Fibroblast of skin of scalp (primary cell): ENCODE results near the gene SOX8.
"Not testable (repeated sequence)": the region's sequence is repeated elsewhere in the genome, so short reads cannot be mapped to it uniquely, and the experiment has no call there.

Source experiments
- DNase-seq: peaks from one replicate; pipeline ENCODE4 v3.0.0-alpha.2; 2013

Gene SOX8

GRCh38 chr16:1009358-1010150 is 28.0 kb downstream of the SOX8 start:
- DNase-seq, result no peak

- DNase-seq, result no peak
These were observed 28.7 kb downstream of the SOX8 start for GRCh38 chr16:1010251-1010650.

- DNase-seq, result no peak
These were observed 29.2 kb downstream of the SOX8 start for GRCh38 chr16:1010815-1011214.

DNA sequence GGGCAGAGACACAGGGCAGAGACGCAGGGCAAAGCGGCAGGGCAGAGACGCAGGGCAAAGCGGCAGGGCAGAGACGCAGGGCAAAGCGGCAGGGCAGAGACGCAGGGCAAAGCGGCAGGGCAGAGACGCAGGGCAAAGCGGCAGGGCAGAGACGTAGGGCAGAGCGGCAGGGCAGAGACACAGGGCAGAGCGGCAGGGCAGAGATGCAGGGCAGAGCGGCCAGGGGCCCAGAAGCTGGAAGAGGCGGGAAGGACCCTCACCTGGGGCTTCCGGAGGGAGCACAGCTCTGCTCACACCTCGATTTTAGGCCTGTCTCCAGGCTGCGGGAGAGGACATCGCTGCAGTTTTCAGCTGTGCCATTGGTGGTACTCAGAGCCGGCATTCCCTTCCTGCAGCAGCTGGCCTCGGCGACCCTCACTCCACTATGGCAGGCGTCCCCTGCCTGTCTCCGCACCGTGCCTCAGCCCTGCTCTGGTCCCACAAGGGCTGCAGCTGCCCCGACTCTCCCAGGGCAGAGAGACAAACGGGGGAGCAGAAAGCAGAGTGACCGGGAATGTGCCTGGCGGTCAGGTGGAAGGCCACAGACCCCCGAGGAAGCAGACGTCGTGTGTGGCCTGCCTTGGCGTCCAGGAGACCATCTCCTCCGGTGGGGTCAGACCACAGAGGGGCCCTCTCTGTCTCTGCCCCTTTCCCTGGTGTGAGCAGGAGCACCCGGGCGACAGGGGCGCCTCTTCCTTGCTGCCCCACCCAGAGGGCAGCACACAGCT is 29.9 kb downstream of the SOX8 start:
- no peak for DNase-seq

- no peak for DNase-seq
These were observed 30.6 kb downstream of the SOX8 start for GRCh38 chr16:1012135-1012534.

DNA sequence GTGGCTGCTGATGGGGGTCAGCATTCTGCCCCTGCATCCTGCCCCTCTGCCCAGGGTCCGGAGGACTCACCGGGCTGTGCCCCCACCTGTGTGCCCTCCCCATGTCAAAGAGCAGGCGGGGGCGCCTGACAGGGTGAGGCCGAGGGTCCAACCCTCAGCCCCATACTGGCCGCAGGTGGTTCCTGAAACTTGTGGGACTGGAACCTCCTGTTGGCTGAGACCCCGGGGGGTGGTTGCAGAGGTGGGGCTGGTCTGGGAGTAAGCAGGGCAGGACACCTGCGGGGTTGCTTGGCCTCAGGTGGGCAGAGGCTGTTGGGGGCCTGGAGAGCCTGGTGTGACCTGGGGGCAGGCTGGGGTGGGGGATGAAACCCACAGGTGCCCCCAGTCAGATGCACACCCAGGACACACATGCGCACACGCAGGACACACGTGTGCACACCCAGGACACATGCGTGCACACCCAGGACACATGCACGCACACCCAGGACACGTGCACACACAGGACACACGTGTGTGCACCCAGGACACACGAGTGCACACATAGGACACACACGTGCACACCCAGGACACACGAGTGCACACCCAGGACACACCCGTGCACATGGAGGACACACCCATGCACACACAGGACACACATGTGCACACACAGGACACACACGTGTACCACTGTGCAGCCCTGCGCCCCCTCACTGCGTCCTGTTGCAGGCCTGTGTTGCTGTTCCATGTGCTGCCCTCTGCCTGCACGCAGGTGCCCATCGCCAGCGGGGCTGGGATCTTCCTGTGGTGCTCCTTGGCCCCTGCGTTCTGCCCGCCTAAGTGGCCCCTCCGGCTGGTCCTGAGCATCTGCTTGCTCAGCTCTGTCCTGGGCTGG is 31.4 kb downstream of the SOX8 start:
- DNase-seq, result no peak

DNA sequence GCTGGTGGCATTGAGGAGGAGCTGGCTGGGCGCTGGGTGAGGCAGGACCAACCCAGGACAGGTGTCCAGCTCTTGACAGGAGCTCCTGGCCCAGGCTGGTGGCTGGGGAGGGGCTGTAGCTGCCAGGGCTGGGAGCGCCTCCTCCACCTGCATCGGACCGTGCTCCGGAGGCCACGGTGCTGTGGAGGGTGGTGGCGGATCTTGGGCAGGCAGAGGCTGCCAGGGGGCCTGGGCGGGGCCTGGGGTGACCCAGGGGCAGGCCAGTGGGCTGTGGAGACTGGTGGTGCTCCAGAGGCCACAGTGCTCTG is 32.0 kb downstream of the SOX8 start:
- DNase-seq, result no peak

- DNase-seq, result no peak
These were observed 32.7 kb downstream of the SOX8 start for GRCh38 chr16:1014221-1014620.

GRCh38 chr16:1014771-1015495 is 33.4 kb downstream of the SOX8 start:
- DNase-seq, result peak; percentile 42

DNA sequence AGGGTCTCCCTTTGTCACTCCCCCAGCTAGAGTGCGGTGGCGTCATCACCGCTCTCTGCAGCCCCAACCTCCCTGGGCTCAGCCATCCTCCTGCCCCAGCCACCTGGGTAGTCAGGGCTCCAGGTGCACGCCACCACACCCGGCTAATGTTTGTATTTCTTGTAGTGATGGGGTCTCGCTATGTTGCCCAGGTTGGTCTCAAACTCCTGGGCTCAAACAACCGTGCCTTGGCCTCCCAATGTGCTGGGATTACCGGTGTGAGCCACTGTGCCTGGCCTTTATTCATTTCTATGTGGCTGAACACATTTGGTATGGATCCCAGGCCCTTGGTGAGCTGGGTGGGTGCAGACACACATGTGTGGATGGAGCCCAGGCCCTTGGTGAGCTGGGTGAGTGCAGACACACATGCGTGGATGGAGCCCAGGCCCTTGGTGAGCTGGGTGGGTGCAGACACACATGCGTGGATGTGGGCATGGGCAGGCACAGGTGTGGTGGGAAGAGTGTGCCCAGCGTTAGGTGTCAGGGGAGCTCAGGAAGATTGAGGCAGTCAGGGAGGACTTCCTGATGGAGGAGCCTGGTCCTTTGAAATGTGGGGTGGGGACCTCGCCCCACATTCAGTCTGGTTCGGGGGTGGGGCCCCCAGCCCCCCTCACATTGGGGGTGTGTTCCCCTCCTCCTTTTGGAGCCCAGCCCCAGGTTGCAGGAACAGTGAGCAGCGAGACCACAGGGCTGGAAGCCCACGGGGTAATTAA is 37.1 kb downstream of the SOX8 start:
- DNase-seq, result no peak

DNA sequence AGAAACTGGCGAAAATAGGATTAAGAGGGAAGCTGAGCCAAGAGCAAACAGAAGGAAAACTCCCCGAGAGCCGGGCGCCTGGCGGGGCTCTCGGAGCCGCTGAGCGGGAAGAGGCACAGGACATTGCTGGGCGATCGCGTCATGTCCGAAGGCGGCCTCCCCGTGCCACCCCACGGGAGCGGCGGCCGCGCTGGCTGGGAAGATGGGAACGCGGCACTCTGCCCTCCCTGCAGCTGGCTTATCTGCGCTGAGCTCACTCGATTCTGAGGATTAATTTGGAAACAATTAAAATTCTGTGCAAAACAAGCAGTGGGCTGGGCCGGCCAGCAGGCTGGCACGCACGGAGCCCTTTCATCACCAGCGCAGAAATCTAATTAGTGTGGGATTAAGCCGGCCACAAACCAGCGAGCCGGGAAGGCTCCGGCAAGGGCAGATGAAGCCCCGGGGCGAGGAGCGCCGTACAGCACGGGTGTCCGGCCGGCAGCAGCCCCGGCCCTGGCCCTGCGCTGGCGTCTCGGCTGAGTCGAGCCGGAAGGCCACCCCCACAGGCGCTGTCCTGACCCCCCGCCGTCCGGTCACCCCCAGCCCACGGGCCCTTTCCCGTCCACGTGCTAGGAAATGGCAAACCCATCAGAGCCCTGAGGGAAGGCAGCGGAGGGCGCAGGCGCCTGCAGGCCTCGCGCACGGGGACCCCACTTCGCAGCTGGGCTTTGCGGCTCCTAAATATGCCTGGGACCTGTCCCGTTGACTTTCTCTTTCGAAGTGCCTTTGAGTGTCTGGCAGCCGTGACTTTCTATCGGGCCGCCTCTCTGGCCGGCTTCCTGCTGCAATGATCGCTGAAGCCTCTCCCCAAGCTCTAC is 37.9 kb downstream of the SOX8 start:
- peak; percentile 70 for DNase-seq

DNA sequence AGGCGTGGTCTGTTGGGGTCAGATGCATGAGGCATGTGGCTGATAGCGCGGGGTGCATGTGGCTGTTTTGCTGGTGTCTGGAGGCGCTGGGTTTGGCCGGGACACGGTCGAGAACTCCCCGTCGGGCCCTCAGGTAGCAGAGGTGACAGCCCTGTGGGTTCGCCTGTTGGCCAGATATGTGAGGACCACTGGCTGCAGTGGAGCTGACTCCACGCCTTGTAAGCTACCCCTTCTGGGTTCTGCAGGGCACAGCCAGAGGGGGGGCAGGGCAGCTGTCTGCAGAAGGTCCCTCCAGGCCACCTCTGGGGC is 38.5 kb downstream of the SOX8 start:
- no peak for DNase-seq

DNA sequence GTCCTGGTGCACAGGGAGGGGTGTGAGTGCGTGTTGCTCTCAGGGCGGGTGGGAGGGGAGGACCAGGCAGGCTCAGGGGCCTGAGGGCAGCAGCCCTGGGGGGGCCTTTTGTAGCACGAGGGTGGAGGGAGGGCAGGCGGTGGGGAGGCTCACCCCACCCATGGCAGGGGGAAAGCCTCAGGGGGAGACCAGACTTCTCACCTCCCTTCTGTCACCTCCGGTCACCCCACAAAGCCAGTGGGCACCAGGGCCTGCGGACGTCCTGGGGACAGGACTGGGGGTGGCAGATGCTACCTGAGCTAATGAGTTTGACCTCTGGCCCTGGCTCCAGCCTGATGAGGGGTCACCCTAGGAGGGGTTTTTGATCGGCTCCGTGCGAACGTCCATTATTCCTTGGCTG is 39.0 kb downstream of the SOX8 start:
- DNase-seq, result no peak

- DNase-seq, result no peak
These were observed 40.1 kb downstream of the SOX8 start for GRCh38 chr16:1021553-1022160.

GRCh38 chr16:1022466-1022865 is 40.9 kb downstream of the SOX8 start:
- DNase-seq, result no peak

- DNase-seq, result no peak
These were observed 42.6 kb downstream of the SOX8 start for GRCh38 chr16:1024138-1024537.

- not testable (repeated sequence) for DNase-seq
These were observed 43.7 kb downstream of the SOX8 start for GRCh38 chr16:1025183-1025809.

- DNase-seq, result no peak
These were observed 44.6 kb downstream of the SOX8 start for GRCh38 chr16:1026057-1026783.

DNA sequence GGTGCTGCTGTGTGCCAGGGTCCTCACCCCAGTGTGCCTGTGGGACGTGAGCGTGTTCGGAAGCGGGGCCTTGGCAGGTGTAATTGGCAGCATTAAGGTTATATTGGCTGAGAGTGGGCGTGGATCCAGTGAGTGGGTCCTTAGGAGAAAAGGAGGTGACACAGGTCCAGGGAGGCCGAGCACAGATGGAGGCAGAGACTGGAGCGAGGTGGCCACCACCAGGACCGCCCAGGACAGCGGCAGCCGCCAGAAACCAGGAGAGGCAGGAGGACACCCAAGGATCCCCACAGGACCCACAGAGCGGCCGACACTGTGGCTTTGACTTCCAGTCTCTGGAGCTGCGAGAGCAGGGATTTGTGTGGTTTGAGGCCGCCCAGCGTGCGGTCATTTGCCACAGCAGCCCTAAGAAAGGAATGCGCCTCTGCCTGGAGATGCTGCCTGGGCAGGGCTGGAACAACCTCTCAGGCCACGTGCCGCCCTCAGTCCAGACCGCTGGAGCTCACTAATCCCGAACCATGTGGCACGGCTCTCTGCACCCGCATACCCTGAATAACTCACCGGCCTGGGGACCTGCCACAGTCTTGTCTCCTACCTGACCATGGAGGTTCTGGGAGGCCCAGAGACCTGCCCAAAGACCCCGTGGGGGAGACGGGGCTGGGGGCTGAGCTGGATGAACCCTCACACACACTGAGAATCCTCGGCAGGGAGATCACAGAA is 45.4 kb downstream of the SOX8 start:
- no peak for DNase-seq
